Measurements from ENCODE around the gene FREM2.

The FREM2 gene

GRCh38 chr13:38755793-38756192 is 68.9 kb downstream of the FREM2 start:
- no peak for ATAC-seq (replicated peaks)
- DNase-seq = no peak
- Mint-ChIP-seq H3K27me3 (no peaks in the 10 kb centered on the region), H3K27ac (no peak overlapping the region), H3K36me3 (ENCODE audit: insufficient read depth) (no peaks in the 10 kb centered on the region), H3K9me3 (no peaks in the 10 kb centered on the region), H3K4me1 (ENCODE audit: low read depth in 2 of 2) (no peaks in the 10 kb centered on the region), H3K4me3 (no peak overlapping the region)

GRCh38 chr13:38758277-38758676 is 71.4 kb downstream of the FREM2 start:
- DNase-seq (no peak), ATAC-seq (replicated peaks) (no peak)
- peaks cover 0 to 3% of the 10 kb centered on the region in 2 donors for H3K9me3 Mint-ChIP-seq
- H3K4me1 Mint-ChIP-seq (ENCODE audit: low read depth in 2 of 2) = no peaks in the 10 kb centered on the region
- H3K36me3 Mint-ChIP-seq (ENCODE audit: insufficient read depth) = no peaks in the 10 kb centered on the region
- H3K27ac Mint-ChIP-seq = no peak overlapping the region
- no peaks in the 10 kb centered on the region for H3K27me3 Mint-ChIP-seq
- H3K4me3 Mint-ChIP-seq = no peak overlapping the region

GRCh38 chr13:38759390-38759789 is 72.5 kb downstream of the FREM2 start:
- H3K4me3 Mint-ChIP-seq = no peak overlapping the region
- peaks cover 0 to 3% of the 10 kb centered on the region in 2 donors for H3K9me3 Mint-ChIP-seq
- H3K27ac Mint-ChIP-seq = no peak overlapping the region
- DNase-seq (no peak), ATAC-seq (replicated peaks) (no peak)
- H3K36me3 Mint-ChIP-seq (ENCODE audit: insufficient read depth) = no peaks in the 10 kb centered on the region
- no peaks in the 10 kb centered on the region for H3K27me3 Mint-ChIP-seq
- no peaks in the 10 kb centered on the region for H3K4me1 Mint-ChIP-seq (ENCODE audit: low read depth in 2 of 2)

GRCh38 chr13:38763446-38764381 is 76.8 kb downstream of the FREM2 start:
- Mint-ChIP-seq H3K27ac (no peak overlapping the region), H3K4me3 (no peak overlapping the region), H3K4me1 (ENCODE audit: low read depth in 2 of 2) (no peaks in the 10 kb centered on the region), H3K27me3 (no peaks in the 10 kb centered on the region), H3K9me3 (peaks cover 0 to 5% of the 10 kb centered on the region in 2 donors), H3K36me3 (ENCODE audit: insufficient read depth) (no peaks in the 10 kb centered on the region)
- DNase-seq (no peak), ATAC-seq (replicated peaks) (no peak)

GRCh38 chr13:38766799-38767198 is 79.9 kb downstream of the FREM2 start:
- no peaks in the 10 kb centered on the region for H3K36me3 Mint-ChIP-seq (ENCODE audit: insufficient read depth)
- DNase-seq (no peak), ATAC-seq (replicated peaks) (no peak)
- H3K27ac Mint-ChIP-seq = no peak overlapping the region
- H3K27me3 Mint-ChIP-seq = no peaks in the 10 kb centered on the region
- peaks cover 0 to 4% of the 10 kb centered on the region in 2 donors for H3K4me1 Mint-ChIP-seq (ENCODE audit: low read depth in 2 of 2)
- no peak overlapping the region for H3K4me3 Mint-ChIP-seq
- H3K9me3 Mint-ChIP-seq = peaks cover 0 to 2% of the 10 kb centered on the region in 2 donors

GRCh38 chr13:38767506-38768265 is 80.8 kb downstream of the FREM2 start:
- no peak for ATAC-seq (replicated peaks)
- H3K36me3 Mint-ChIP-seq (ENCODE audit: insufficient read depth) = no peaks in the 10 kb centered on the region
- DNase-seq = no peak
- peaks cover 0 to 2% of the 10 kb centered on the region in 2 donors for H3K9me3 Mint-ChIP-seq
- no peak overlapping the region for H3K4me3 Mint-ChIP-seq
- H3K27me3 Mint-ChIP-seq = no peaks in the 10 kb centered on the region
- H3K27ac Mint-ChIP-seq = no peak overlapping the region
- peaks cover 0 to 4% of the 10 kb centered on the region in 2 donors for H3K4me1 Mint-ChIP-seq (ENCODE audit: low read depth in 2 of 2)

GRCh38 chr13:38769526-38769925 is 82.6 kb downstream of the FREM2 start:
- peaks cover 0 to 6% of the 10 kb centered on the region in 2 donors for H3K27me3 Mint-ChIP-seq
- ATAC-seq (replicated peaks) = no peak
- H3K4me1 Mint-ChIP-seq (ENCODE audit: low read depth in 2 of 2) = peaks cover 0 to 4% of the 10 kb centered on the region in 2 donors
- peaks cover 0 to 2% of the 10 kb centered on the region in 2 donors for H3K9me3 Mint-ChIP-seq
- no peak overlapping the region for H3K4me3 Mint-ChIP-seq
- no peak overlapping the region for H3K27ac Mint-ChIP-seq
- no peak for DNase-seq
- H3K36me3 Mint-ChIP-seq (ENCODE audit: insufficient read depth) = no peaks in the 10 kb centered on the region

GRCh38 chr13:38775085-38775484 is 88.2 kb downstream of the FREM2 start:
- peaks cover 3 to 6% of the 10 kb centered on the region in 2 donors for H3K9me3 Mint-ChIP-seq
- no peaks in the 10 kb centered on the region for H3K4me1 Mint-ChIP-seq (ENCODE audit: low read depth in 2 of 2)
- no peak overlapping the region for H3K27ac Mint-ChIP-seq
- H3K36me3 Mint-ChIP-seq (ENCODE audit: insufficient read depth) = no peaks in the 10 kb centered on the region
- ATAC-seq (replicated peaks) (no peak), DNase-seq (no peak)
- peaks cover 0 to 6% of the 10 kb centered on the region in 2 donors for H3K27me3 Mint-ChIP-seq
- no peak overlapping the region for H3K4me3 Mint-ChIP-seq

- DNase-seq = no peak
- no peaks in the 10 kb centered on the region for H3K36me3 Mint-ChIP-seq (ENCODE audit: insufficient read depth)
- H3K27me3 Mint-ChIP-seq = peaks cover 0 to 6% of the 10 kb centered on the region in 2 donors
- no peaks in the 10 kb centered on the region for H3K4me1 Mint-ChIP-seq (ENCODE audit: low read depth in 2 of 2)
- H3K4me3 Mint-ChIP-seq = no peak overlapping the region
- peaks cover 7 to 15% of the 10 kb centered on the region in 2 donors for H3K9me3 Mint-ChIP-seq
- no peak for ATAC-seq (replicated peaks)
- H3K27ac Mint-ChIP-seq = no peak overlapping the region
These were observed 90.7 kb downstream of the FREM2 start for GRCh38 chr13:38777347-38778119.

GRCh38 chr13:38781539-38781938 is 94.7 kb downstream of the FREM2 start:
- H3K4me3 Mint-ChIP-seq = no peak overlapping the region
- DNase-seq (no peak), ATAC-seq (replicated peaks) (no peak)
- H3K36me3 Mint-ChIP-seq (ENCODE audit: insufficient read depth) = no peaks in the 10 kb centered on the region
- H3K27ac Mint-ChIP-seq = no peak overlapping the region
- H3K4me1 Mint-ChIP-seq (ENCODE audit: low read depth in 2 of 2) = no peaks in the 10 kb centered on the region
- peaks cover 7 to 15% of the 10 kb centered on the region in 2 donors for H3K9me3 Mint-ChIP-seq
- H3K27me3 Mint-ChIP-seq = no peaks in the 10 kb centered on the region

- Mint-ChIP-seq H3K4me1 (ENCODE audit: low read depth in 2 of 2) (no peaks in the 10 kb centered on the region), H3K4me3 (no peak overlapping the region), H3K36me3 (ENCODE audit: insufficient read depth) (no peaks in the 10 kb centered on the region), H3K27me3 (no peaks in the 10 kb centered on the region), H3K9me3 (peaks cover 7 to 8% of the 10 kb centered on the region in 2 donors), H3K27ac (no peak overlapping the region)
- no peak for ATAC-seq (replicated peaks)
- DNase-seq = no peak
These were observed 97.4 kb downstream of the FREM2 start for GRCh38 chr13:38784036-38784880.

- DNase-seq (no peak), ATAC-seq (replicated peaks) (no peak)
- Mint-ChIP-seq H3K4me1 (ENCODE audit: low read depth in 2 of 2) (no peaks in the 10 kb centered on the region), H3K27ac (no peak overlapping the region), H3K4me3 (no peak overlapping the region), H3K9me3 (peaks cover 4 to 8% of the 10 kb centered on the region in 2 donors), H3K27me3 (no peaks in the 10 kb centered on the region), H3K36me3 (ENCODE audit: insufficient read depth) (no peaks in the 10 kb centered on the region)
These were observed 98.2 kb downstream of the FREM2 start for GRCh38 chr13:38785042-38785441.
